ENCODE data around the gene PLCD1.

GRCh38 chr3:38006031-38006430 is 23.4 kb downstream of the PLCD1 start:
- TF ChIP-seq CTCF (IDR thresholded peaks at IDR 0.05) (no peak), POLR2A (IDR thresholded peaks at IDR 0.05) (no peak)

Measured in vagina (tissue), 2 donors.